MCF 10A (cell line): ENCODE results near the gene NTF3. TPM values are rescaled to one million over a fixed set of nuclear protein-coding genes. Genes with fewer than 3 reads are reported as not detected.

ENCODE experiments used
- BruUV-seq: library from RNA; stranded (reverse); fragments of 400-500 nt; replicated peaks from 2 replicates; lab custom pipeline; 2021; lab: Mats Ljungman, UMichigan
- CTCF ChIA-PET: fragments of 300-600 bp; sonication (Branson Sonifier 250); formaldehyde crosslinking; extraction: SDS; loops from one replicate; lab custom pipeline; 2021; ENCODE audit warnings: antibody characterized with exemption, inconsistent platforms; lab: Yijun Ruan, JAX
- POLR2A ChIA-PET: fragments of 300-600, 350-650 bp; sonication (Branson Sonifier 250); formaldehyde crosslinking; extraction: SDS; loops from one replicate; lab custom pipeline; 2020; ENCODE audit warnings: antibody characterized with exemption, inconsistent platforms; lab: Yijun Ruan, JAX
- DNase-seq: peaks from one replicate; pipeline ENCODE4 v3.0.0-alpha.2; 2018; ENCODE audit not compliant: unreplicated experiment
- H3K27ac Mint-ChIP-seq: one replicate; pipeline ENCODE4 v1.8.0; 2022; ENCODE audit warnings: mild to moderate bottlenecking, low read depth, mixed read lengths; ENCODE audit not compliant: unreplicated experiment
- H3K27me3 Mint-ChIP-seq: one replicate; pipeline ENCODE4 v1.8.0; 2022; ENCODE audit warnings: mixed read lengths; ENCODE audit not compliant: insufficient read depth, unreplicated experiment
- H3K36me3 Mint-ChIP-seq: one replicate; pipeline ENCODE4 v1.8.0; 2022; ENCODE audit warnings: mild to moderate bottlenecking, moderate library complexity, mixed read lengths; ENCODE audit not compliant: insufficient read depth, unreplicated experiment
- H3K4me1 Mint-ChIP-seq: one replicate; pipeline ENCODE4 v1.8.0; 2022; ENCODE audit warnings: mixed read lengths; ENCODE audit not compliant: insufficient read depth, unreplicated experiment
- H3K4me3 Mint-ChIP-seq: one replicate; pipeline ENCODE4 v1.8.0; 2022; ENCODE audit warnings: mild to moderate bottlenecking, moderate library complexity, mixed read lengths; ENCODE audit not compliant: unreplicated experiment
- H3K9me3 Mint-ChIP-seq: one replicate; pipeline ENCODE4 v1.8.0; 2022; ENCODE audit warnings: mixed read lengths; ENCODE audit not compliant: unreplicated experiment
- intact Hi-C: fragments of 100-400 bp; cut with micrococcal nuclease; formaldehyde crosslinking; loops from 2 replicates; pipeline ENCODE4 v1.14.1; 2022
- total RNA-seq: library from RNA; stranded (reverse); gene quantifications from 2 replicates; pipeline ENCODE4 v1.2.3, GENCODE V29; 2022
- TF ChIP-seq, protein P1 (sequence below): fragments of 200-600 bp; IDR thresholded peaks from one replicate; pipeline ENCODE4 v1.8.0; 2022; ENCODE audit warnings: antibody characterized with exemption, mild to moderate bottlenecking; ENCODE audit not compliant: unreplicated experiment

The NTF3 gene
- total RNA-seq, 1 experiment from 2014 or later = not detected

GRCh38 chr12:5513406-5513805, 81.5 kb downstream of the NTF3 start:
- Mint-ChIP-seq H3K36me3 (peaks cover under 1% of the 10 kb centered on the region), H3K4me1 (no peaks in the 10 kb centered on the region), H3K27me3 (no peaks in the 10 kb centered on the region), H3K9me3 (peaks cover 36% of the 10 kb centered on the region), H3K4me3 (no peak overlapping the region), H3K27ac (no peak overlapping the region)
- no peak for DNase-seq
- TF ChIP-seq, protein P1, sequence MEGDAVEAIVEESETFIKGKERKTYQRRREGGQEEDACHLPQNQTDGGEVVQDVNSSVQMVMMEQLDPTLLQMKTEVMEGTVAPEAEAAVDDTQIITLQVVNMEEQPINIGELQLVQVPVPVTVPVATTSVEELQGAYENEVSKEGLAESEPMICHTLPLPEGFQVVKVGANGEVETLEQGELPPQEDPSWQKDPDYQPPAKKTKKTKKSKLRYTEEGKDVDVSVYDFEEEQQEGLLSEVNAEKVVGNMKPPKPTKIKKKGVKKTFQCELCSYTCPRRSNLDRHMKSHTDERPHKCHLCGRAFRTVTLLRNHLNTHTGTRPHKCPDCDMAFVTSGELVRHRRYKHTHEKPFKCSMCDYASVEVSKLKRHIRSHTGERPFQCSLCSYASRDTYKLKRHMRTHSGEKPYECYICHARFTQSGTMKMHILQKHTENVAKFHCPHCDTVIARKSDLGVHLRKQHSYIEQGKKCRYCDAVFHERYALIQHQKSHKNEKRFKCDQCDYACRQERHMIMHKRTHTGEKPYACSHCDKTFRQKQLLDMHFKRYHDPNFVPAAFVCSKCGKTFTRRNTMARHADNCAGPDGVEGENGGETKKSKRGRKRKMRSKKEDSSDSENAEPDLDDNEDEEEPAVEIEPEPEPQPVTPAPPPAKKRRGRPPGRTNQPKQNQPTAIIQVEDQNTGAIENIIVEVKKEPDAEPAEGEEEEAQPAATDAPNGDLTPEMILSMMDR = no peak
- intact Hi-C loops = no loop called here
- CTCF ChIA-PET = interaction anchor here (0.7 kb wide), 1 partner anchor 370 kb away, joined by 3 read pairs; no protein-coding TSS in a partner anchor
- BruUV-seq = no TSS peak
- POLR2A ChIA-PET = no interaction called here

DNA sequence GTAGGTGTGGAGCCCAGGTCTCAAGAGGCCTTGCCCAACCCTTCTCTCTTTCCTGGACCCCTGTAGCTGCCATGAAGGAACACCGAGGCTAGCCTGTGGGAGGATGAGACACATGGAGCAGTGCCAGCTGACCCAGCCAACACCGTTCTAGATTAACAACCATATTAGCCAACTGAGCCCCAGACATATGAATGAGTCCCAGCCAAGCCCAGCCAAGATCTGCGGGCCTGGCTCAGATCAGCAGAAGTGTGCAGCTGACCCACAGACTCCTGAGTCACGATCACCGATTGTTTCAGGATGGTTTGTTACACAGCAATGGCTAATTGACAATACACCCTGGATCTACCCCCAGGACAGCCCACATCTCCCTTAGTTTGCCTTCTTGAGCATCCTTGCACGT, 82.1 kb downstream of the NTF3 start:
- no TSS peak for BruUV-seq
- H3K27me3 Mint-ChIP-seq = no peaks in the 10 kb centered on the region
- CTCF ChIA-PET = no interaction called here
- H3K9me3 Mint-ChIP-seq = peaks cover 38% of the 10 kb centered on the region
- DNase-seq = no peak
- POLR2A ChIA-PET = no interaction called here
- intact Hi-C loops = no loop called here
- no peaks in the 10 kb centered on the region for H3K4me1 Mint-ChIP-seq
- no peak overlapping the region for H3K27ac Mint-ChIP-seq
- TF ChIP-seq, protein P1 = no peak
- H3K4me3 Mint-ChIP-seq = no peak overlapping the region
- peaks cover 6% of the 10 kb centered on the region for H3K36me3 Mint-ChIP-seq

DNA sequence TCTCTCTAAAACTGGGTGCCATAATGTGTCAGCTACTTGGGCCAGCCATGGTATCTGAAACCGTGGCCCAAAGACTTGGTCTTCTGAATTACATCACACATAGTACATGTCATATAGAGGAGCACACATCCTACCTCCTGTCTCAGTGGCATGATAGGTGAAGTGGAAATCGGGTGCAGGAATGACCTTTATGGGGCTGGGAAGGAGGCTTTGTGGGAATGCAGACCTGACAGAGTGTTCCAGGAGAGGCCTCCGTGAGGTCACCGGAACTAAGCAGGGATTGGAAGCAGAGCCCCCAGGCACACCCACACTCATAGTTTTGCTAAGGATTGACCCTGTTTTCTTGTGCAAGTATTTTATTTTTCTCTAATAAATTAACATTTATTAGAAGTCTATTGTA, 82.6 kb downstream of the NTF3 start:
- Mint-ChIP-seq H3K4me1 (no peaks in the 10 kb centered on the region), H3K36me3 (peaks cover 6% of the 10 kb centered on the region), H3K27me3 (no peaks in the 10 kb centered on the region), H3K9me3 (peaks cover 43% of the 10 kb centered on the region), H3K4me3 (no peak overlapping the region), H3K27ac (no peak overlapping the region)
- no peak for DNase-seq
- intact Hi-C loops = no loop called here
- CTCF ChIA-PET = no interaction called here
- TF ChIP-seq, protein P1 = no peak
- no TSS peak for BruUV-seq
- POLR2A ChIA-PET = no interaction called here

DNA sequence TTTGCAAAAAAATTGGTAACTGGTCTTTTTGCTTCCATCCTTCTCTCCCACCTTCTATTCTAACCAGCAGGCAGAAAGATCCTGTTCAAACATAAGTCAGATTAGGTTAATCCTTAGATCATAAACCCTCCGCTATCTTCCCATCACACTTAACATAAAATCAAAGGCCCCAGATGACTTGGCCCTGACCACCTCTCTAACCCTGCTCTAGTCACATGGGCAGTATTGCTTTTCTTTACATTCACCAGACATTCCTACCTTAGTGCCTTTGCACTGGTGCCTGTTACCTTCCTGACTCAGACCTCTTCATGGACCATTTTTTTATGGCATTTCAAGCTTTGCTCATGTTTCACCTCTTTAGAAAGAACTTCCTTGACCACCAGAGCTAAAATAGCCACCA, 83.5 kb downstream of the NTF3 start:
- Mint-ChIP-seq H3K27ac (no peak overlapping the region), H3K4me3 (no peak overlapping the region), H3K9me3 (peaks cover 46% of the 10 kb centered on the region), H3K27me3 (no peaks in the 10 kb centered on the region), H3K4me1 (no peaks in the 10 kb centered on the region), H3K36me3 (peaks cover 6% of the 10 kb centered on the region)
- DNase-seq = no peak
- TF ChIP-seq, protein P1 = no peak
- CTCF ChIA-PET = no interaction called here
- intact Hi-C loops = no loop called here
- BruUV-seq = no TSS peak
- POLR2A ChIA-PET = no interaction called here
